Stimulated activated naive CD8-positive, alpha-beta T cell treated with anti-CD3 and anti-CD28 coated beads, Interleukin-15, Interleukin-2, amounts not matched to agents 100 ng/mL and 50 ng/mL, for 24 hours (primary cell): ENCODE results near the gene NXPH2.

Experiments
- H3K27ac Mint-ChIP-seq: one replicate; pipeline ENCODE4 v1.8.0; 2021; ENCODE audit warnings: mild to moderate bottlenecking, mixed read lengths
- H3K27me3 Mint-ChIP-seq: one replicate; pipeline ENCODE4 v1.8.0; 2021; ENCODE audit warnings: mixed read lengths
- H3K36me3 Mint-ChIP-seq: one replicate; pipeline ENCODE4 v1.8.0; 2021; ENCODE audit warnings: low read depth, mixed read lengths
- H3K4me1 Mint-ChIP-seq: one replicate; pipeline ENCODE4 v1.8.0; 2021; ENCODE audit warnings: low read depth, mixed read lengths
- H3K4me3 Mint-ChIP-seq: one replicate; pipeline ENCODE4 v1.8.0; 2021; ENCODE audit warnings: mild to moderate bottlenecking, mixed read lengths
- H3K9me3 Mint-ChIP-seq: one replicate; pipeline ENCODE4 v1.8.0; 2021; ENCODE audit warnings: mixed read lengths

Gene NXPH2

DNA sequence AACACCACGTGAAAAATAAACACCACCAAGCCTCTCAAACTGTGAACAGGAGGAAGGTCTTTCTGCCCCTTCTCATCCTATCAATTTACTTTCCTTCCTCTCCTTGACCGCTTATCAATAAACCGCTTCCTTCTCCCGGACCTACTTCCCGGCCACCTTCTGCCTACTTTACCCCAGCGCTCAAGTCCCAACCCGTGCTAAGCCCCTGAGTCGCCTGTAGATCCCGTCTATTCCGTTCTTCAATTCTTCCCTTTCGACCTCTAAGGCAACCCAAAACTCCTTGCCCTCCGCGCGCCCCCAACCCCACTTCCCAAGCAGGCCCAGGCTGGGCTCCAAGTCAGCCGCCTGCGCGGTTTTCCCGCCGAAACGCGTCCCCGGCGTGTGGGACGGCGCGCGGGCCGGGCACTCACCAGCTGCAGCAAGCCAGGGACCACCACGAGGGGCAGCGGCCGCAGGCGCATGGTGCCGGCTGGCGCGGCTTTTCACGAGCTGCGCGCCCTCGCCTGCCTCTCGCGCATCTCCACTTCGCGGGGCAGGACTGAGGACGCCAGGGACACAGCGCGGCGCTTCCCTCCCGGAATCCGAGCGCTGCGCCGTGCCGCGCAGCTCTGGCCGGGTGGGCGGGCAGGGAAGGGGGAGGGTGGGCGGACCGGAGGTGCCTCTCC lies at the start of gene NXPH2:
NXPH2 (minus strand) TSS at position 610 of the 665 bp plus-strand sequence; CDS start at position 461, 149 bp downstream.
- H3K9me3 Mint-ChIP-seq: no peaks in the 10 kb centered on the region
- H3K27me3 Mint-ChIP-seq: peaks cover 52% of the 10 kb centered on the region
- no peak within 1 kb of the TSS for H3K4me3 Mint-ChIP-seq
- peaks cover 10% of the 10 kb centered on the region for H3K4me1 Mint-ChIP-seq
- H3K36me3 Mint-ChIP-seq: no peaks in the 10 kb centered on the region
- H3K27ac Mint-ChIP-seq: no peak within 1 kb of the TSS

DNA sequence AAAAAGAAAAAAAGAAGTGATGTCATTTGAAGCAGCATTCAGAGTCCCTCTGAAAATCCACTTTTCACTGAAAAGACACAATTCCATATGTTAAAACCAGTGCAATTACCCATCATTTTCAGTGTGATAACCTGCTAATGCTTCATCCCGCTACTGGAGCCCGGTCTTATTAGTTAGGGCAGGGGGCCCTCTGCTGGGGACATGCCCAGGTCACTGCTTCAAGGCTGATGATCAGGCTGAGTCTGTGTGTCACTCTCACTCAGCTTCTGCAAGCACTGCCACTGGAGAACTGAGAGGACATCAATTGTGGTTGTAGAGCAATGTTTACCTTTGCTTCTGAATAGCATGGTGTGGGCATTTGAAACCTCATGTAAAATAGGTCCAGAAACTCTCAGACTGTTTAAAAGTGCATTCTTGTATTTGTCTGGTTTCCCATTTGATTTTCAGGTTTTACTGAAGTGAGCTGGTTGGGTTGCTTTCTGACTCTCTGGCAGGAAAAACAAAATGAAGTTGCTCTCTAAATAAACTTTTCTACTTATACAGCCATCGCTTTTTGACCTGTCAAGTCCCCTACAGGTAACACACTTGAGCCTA lies 49.2 kb upstream of the NXPH2 start:
- H3K27me3 Mint-ChIP-seq: peaks cover 8% of the 10 kb centered on the region
- H3K27ac Mint-ChIP-seq: no peak overlapping the region
- no peaks in the 10 kb centered on the region for H3K9me3 Mint-ChIP-seq
- H3K4me3 Mint-ChIP-seq: no peak overlapping the region
- no peaks in the 10 kb centered on the region for H3K36me3 Mint-ChIP-seq
- H3K4me1 Mint-ChIP-seq: no peaks in the 10 kb centered on the region

DNA sequence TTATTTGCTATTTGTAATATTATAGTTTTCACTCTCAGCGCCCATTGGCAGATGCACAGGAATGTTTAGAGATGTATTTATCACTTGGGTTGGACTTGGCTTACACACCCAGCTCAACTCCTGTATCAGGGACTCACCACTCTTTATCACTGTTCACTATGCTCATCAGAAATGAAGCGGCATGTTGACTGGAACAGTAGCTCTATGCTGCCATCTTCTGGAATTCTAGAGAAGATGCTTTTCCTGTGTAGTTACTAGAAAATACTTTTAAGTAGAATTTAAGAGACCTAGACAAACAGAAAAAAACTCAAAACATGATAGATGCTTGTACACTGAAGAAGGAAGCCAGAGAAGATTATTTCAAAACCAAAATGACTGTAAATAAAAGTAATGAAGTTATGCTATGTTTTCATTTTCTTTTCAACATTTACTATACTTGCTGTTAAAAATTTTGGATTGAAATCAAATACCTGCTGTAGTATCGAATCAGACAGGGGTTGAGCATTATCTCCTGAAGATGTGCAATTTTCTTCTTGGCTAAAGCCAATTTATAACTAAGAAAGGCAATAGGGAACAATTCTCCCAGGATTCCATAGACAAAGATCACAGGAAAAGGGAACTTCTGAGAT lies 47.4 kb upstream of the NXPH2 start:
- no peaks in the 10 kb centered on the region for H3K36me3 Mint-ChIP-seq
- H3K9me3 Mint-ChIP-seq: no peaks in the 10 kb centered on the region
- H3K4me1 Mint-ChIP-seq: no peaks in the 10 kb centered on the region
- H3K27ac Mint-ChIP-seq: no peak overlapping the region
- H3K4me3 Mint-ChIP-seq: no peak overlapping the region
- H3K27me3 Mint-ChIP-seq: peaks cover 9% of the 10 kb centered on the region

DNA sequence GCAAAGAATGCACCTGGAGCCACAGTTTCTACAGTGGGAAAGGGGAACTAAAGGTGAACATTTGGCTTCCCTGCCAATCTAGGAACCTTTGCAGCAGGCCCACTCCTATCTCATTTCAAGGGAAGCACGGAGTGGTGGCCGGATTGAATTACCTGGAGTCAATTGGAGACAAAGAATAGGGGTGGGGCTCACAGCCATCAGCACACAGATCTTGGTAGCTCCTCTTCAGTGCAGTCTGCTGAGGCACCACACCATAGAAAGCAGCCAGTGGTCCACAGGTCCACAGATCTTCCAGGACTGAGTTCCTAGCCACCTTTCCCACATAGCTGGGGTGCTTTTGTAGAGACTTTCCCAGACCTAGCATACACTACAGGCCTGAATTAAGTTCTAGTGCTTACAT lies 43.5 kb upstream of the NXPH2 start:
- Mint-ChIP-seq H3K4me1 (no peaks in the 10 kb centered on the region), H3K4me3 (no peak overlapping the region), H3K9me3 (no peaks in the 10 kb centered on the region), H3K27me3 (peaks cover 9% of the 10 kb centered on the region), H3K27ac (no peak overlapping the region), H3K36me3 (no peaks in the 10 kb centered on the region)

DNA sequence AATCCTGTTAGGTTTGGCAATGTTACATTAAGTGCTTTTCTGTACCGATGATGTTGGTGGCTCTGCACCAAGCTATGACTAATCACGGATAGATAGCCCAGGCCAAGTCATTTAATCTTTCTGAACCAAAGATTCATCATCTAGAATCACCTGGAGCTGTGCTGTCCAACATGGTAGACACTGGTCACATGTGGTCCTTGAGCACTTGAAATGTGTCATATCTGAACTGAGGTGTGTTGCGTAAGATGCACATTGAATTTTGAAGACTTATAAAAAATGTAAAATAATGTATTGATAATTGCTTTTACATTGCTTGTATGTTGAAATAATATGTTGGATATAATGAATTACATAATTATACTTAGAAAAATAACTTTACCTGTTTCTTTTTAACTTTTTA lies 39.8 kb upstream of the NXPH2 start:
- Mint-ChIP-seq H3K4me1 (no peaks in the 10 kb centered on the region), H3K27ac (no peak overlapping the region), H3K4me3 (no peak overlapping the region), H3K9me3 (no peaks in the 10 kb centered on the region), H3K36me3 (no peaks in the 10 kb centered on the region), H3K27me3 (peaks cover 3% of the 10 kb centered on the region)

DNA sequence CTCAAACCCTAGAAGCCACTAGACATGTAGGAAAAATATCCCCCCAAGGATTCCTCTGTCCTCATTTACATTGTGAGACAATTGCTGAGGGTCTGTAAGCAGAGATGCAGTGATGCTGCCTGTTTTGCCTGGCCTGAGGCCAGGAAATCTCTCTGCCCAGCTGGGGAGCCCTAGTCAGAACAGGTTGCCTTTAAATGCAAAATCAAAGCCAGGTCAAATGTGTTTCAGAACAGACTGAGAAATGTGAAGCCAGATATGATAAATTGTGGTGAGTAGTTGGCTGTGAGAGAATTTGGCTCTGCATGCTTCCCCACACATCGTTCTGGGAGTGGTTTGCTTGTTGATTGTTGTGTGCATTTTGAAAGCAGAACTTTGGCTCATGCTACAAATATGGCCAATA lies 38.4 kb upstream of the NXPH2 start:
- Mint-ChIP-seq H3K36me3 (no peaks in the 10 kb centered on the region), H3K9me3 (no peaks in the 10 kb centered on the region), H3K4me1 (no peaks in the 10 kb centered on the region), H3K4me3 (no peak overlapping the region), H3K27ac (no peak overlapping the region), H3K27me3 (no peaks in the 10 kb centered on the region)

DNA sequence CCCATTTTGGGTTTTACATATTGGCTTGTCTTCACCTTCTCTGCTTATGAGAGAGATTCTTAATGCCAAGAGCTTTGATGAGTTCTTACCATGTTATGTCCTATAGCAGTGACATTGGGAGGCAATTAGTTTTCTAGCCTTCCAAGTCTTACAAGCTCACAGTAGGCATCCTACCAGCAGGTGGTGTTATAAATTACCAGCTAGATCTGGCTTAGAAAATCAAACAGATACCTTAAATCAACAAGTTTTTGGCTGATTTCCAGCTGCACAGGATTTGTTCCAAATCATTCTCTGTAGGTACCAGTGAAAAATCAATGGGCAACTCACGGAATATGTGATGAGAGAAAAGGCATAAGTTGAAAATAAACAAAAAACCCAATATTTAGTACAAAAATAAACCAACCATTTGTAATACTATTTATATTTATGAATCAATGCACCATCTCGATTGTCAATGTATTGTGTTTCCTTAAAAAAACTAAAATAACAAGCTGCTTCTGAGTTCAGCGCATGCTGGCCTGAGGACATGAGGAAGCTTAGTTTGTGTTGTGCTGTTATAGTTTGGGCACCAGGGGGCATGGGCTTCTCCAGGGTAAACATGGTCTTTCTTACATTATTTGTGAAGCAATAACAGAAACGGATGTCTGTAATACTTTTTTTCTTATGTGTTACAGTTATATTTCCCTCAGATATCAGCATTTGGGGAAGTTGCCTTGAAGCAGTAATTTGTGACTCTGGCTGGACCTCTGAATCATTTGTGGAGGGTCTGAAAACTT lies 34.1 kb upstream of the NXPH2 start:
- Mint-ChIP-seq H3K4me1 (no peaks in the 10 kb centered on the region), H3K4me3 (no peak overlapping the region), H3K9me3 (no peaks in the 10 kb centered on the region), H3K27ac (no peak overlapping the region), H3K27me3 (peaks cover 8% of the 10 kb centered on the region), H3K36me3 (no peaks in the 10 kb centered on the region)

DNA sequence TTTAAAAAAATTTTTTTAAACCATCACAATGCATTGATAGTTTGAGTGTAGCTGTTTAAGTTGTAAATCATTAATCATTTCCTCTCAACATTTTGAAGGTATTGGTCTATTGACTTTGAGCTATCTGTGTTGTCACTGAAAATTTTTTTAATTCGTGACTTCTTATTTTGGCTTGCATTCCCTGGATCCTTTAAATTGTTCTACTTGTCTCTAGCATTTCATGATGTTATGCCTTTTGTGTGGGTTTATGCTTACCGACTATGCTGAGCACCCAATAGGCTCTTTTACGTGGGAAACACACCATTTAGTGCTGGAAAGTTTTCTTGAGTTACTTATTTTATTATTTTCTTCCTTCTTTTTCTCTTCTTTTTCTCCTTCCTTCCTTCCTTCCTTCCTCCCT lies 31.2 kb upstream of the NXPH2 start:
- no peak overlapping the region for H3K4me3 Mint-ChIP-seq
- no peaks in the 10 kb centered on the region for H3K9me3 Mint-ChIP-seq
- peaks cover 8% of the 10 kb centered on the region for H3K27me3 Mint-ChIP-seq
- no peak overlapping the region for H3K27ac Mint-ChIP-seq
- no peaks in the 10 kb centered on the region for H3K36me3 Mint-ChIP-seq
- no peaks in the 10 kb centered on the region for H3K4me1 Mint-ChIP-seq

DNA sequence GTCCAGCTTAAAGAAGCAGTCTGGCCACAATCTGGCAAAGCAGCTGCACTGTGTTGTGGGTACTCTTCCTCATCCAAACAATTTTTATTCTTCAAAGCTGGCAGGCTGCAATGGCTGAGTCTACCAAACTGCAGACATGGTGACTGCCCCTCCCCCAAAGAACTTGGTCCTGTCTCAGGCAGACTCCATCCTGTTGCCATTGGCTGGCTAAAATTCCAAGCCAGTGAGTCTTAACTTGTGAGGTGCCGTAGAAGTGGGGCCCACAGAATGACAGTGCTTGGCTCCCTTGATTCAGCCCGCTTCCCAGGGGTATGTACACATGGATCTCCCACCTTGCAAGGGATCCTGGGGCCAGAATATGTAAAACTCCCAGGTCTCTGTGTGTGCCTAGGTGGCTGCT lies 14.5 kb upstream of the NXPH2 start:
- no peaks in the 10 kb centered on the region for H3K36me3 Mint-ChIP-seq
- H3K27me3 Mint-ChIP-seq: peaks cover 10% of the 10 kb centered on the region
- H3K4me1 Mint-ChIP-seq: no peaks in the 10 kb centered on the region
- no peak overlapping the region for H3K4me3 Mint-ChIP-seq
- H3K9me3 Mint-ChIP-seq: peaks cover 3% of the 10 kb centered on the region
- H3K27ac Mint-ChIP-seq: no peak overlapping the region

DNA sequence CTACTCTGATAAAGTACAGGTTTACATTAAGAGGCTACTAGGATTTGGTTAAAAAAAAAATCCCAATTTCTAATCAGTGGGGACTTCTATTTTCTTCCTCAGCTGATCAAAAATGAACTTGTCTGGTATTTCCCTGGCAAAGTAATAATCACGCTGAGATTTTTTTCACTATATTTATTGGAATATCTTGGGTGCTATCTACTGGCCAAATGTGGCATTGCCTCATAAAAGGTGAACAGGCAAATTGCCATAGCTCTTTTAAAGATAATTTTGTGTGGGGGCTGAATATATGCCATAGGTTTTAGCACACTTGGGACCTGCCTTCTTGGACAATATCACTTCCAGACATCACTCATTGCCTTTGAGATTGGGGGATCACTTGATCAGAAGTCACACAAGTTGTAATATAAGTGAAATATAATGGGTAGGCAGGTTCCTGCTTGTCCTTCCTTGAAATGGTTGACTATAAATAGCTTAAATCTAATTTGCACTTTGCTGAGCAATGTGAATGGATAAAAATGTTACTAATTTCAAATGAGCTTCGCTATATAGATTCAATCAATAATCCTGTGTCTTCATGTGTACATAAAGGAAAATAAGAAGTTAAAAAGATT lies 7.0 kb upstream of the NXPH2 start:
- Mint-ChIP-seq H3K36me3 (no peaks in the 10 kb centered on the region), H3K27ac (no peak overlapping the region), H3K27me3 (peaks cover 15% of the 10 kb centered on the region), H3K4me3 (no peak overlapping the region), H3K4me1 (no peaks in the 10 kb centered on the region), H3K9me3 (no peaks in the 10 kb centered on the region)

DNA sequence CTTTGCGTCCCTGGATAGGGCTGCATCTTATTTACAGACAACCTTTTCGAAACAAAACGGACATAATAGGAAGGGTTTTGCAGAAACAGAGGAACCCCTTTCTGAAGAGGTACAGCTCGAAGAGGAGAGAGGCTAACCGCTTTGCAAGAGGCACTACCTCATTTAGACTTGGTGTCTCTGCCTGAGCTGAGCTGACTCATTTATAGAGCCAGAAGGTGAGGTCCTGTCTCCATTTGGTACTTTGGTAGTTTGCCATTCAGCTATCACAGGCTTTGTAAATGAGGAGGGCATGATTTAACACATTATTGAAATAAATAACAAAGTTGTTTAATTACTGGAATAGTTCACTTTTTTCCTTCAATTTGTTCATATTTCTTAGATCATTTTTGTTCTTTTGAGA lies 2.2 kb upstream of the NXPH2 start:
- no peak overlapping the region for H3K27ac Mint-ChIP-seq

DNA sequence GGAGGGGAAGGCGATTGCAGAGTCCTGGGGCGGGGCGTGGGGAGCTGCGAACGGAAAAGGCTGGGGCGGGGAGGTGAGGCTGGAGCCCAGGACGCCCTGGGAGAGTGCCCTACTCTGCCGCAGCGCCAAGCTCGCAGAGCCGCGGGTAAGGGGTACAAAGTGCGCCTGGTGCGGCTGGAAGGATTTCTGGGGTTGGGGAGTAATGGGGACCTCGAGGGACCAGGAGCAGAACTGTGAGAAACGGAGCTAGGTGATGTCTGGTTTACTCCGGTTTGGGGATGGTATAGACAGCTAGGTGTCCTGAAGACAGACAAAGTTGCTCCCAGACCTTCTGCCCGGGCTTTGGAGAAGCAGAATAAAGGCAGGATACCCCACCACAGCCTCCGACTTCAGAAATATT lies 718 bp upstream of the NXPH2 start:
- Mint-ChIP-seq H3K4me3 (no peak overlapping the region), H3K36me3 (no peaks in the 10 kb centered on the region), H3K4me1 (peaks cover 10% of the 10 kb centered on the region), H3K27me3 (peaks cover 47% of the 10 kb centered on the region), H3K9me3 (no peaks in the 10 kb centered on the region), H3K27ac (no peak overlapping the region)

More for the DNA sequence above, 2.2 kb upstream of the NXPH2 start:
- H3K4me3 Mint-ChIP-seq: no peak overlapping the region
- H3K9me3 Mint-ChIP-seq: no peaks in the 10 kb centered on the region
- no peaks in the 10 kb centered on the region for H3K36me3 Mint-ChIP-seq
- H3K27me3 Mint-ChIP-seq: peaks cover 43% of the 10 kb centered on the region
- H3K4me1 Mint-ChIP-seq: peaks cover 10% of the 10 kb centered on the region

DNA sequence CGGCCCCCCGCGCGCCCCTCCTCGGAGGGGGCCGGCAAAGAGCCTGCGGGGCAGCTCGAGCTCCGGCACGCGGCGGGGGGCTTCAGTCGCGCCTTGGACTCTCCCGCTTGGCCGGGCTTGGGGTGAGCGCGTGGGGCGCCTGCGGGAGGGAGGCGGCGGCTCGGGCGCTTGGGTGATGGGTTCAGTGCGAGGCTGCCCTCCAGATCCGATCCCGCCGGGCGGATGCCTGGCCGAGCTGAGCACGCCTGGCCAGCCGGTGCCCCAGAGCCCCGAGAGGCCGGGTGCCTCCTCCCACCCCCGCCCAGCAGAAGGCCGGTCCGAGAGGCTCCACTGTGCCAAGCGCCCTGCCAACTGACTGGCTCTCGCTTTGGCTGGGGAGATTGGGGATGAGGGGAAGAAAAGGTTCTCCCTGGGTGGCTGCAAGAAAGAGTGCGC lies 273 bp upstream of the NXPH2 start:
- Mint-ChIP-seq H3K4me1 (peaks cover 10% of the 10 kb centered on the region), H3K27me3 (peaks cover 52% of the 10 kb centered on the region), H3K36me3 (no peaks in the 10 kb centered on the region), H3K4me3 (no peak overlapping the region), H3K9me3 (no peaks in the 10 kb centered on the region), H3K27ac (no peak overlapping the region)

DNA sequence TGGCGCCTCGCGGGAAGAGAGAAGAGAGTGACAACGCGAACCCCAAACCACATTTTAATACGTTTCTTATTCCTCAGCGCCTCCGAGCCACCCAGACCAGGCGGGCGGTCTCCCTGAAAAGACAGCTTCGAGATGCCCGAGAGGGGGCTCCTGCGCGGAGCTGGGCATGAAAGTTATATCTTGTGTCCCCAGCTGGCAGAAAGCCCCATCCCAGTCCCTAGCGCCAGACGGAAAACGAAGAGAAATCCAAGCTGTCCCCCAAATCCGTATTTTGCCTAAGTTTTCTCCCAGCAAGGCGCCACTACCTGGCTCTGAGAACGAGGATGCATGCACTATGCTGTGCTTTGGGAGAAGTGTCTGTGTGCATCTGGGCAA lies 797 bp downstream of the NXPH2 start:
- no peaks in the 10 kb centered on the region for H3K36me3 Mint-ChIP-seq
- no peak overlapping the region for H3K27ac Mint-ChIP-seq
- no peaks in the 10 kb centered on the region for H3K9me3 Mint-ChIP-seq
- H3K4me3 Mint-ChIP-seq: no peak overlapping the region
- H3K27me3 Mint-ChIP-seq: peaks cover 55% of the 10 kb centered on the region
- peaks cover 10% of the 10 kb centered on the region for H3K4me1 Mint-ChIP-seq

DNA sequence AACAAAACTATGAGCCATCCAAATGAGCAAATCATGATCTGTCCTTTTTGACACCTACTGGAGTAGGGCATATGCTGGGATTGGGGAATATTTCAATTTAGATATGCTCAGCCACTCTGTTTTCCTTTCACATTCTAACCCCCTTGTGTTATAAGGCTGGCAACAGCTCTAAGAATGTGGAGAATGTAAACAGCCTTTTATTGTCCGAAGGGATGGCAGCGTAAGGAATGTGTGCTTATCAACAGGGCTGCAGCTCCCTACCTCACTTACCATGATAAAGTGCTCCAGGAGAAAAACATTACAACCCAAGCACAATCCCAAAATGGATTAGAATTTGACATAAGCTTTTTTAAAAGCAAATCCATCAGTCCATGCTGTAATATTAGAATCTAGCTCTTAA lies 2.2 kb downstream of the NXPH2 start:
- H3K9me3 Mint-ChIP-seq: no peaks in the 10 kb centered on the region
- H3K27me3 Mint-ChIP-seq: peaks cover 50% of the 10 kb centered on the region
- H3K4me1 Mint-ChIP-seq: peaks cover 10% of the 10 kb centered on the region
- H3K27ac Mint-ChIP-seq: no peak overlapping the region
- no peak overlapping the region for H3K4me3 Mint-ChIP-seq
- no peaks in the 10 kb centered on the region for H3K36me3 Mint-ChIP-seq
